BJ (cell line): ENCODE results near the gene SHC4. TPM values are rescaled to one million over a fixed set of nuclear protein-coding genes. Genes with fewer than 3 reads are reported as not detected.

ENCODE experiments used
- CTCF ChIA-PET: fragments of 350-600 bp; formaldehyde crosslinking; extraction: SDS; loops from one replicate; lab custom pipeline; 2021; ENCODE audit warnings: antibody characterized with exemption, inconsistent platforms; lab: Yijun Ruan, JAX
- POLR2A ChIA-PET: fragments of 300-600 bp; sonication (Branson Sonifier 250); formaldehyde crosslinking; extraction: SDS; loops from one replicate; lab custom pipeline; 2021; ENCODE audit warnings: antibody characterized with exemption; lab: Charles Lee
- DNase-seq: peaks from one replicate; pipeline ENCODE4 v3.0.0-alpha.2; 2011; ENCODE audit warnings: low read depth
- H3K27me3 ChIP-seq: 2 replicates; pipeline ENCODE4 v1.6.0; 2011; ENCODE audit warnings: low read length; ENCODE audit not compliant: control insufficient read depth, insufficient read depth
- H3K36me3 ChIP-seq: 2 replicates; pipeline ENCODE4 v1.5.1; 2011; ENCODE audit warnings: low read length; ENCODE audit not compliant: control insufficient read depth, insufficient read depth
- H3K4me3 ChIP-seq: 2 replicates; pipeline ENCODE4 v1.5.1; 2011; ENCODE audit warnings: low read depth, mild to moderate bottlenecking, control low read depth, low read length
- polyA plus RNA-seq: library from polyadenylated mRNA; depleted of rRNA; stranded (reverse); fragments of >200 nt; gene quantifications from 2 replicates; pipeline ENCODE4 v1.2.3, GENCODE V29; 2011
- TF ChIP-seq, protein P1 (sequence below): IDR thresholded peaks from 2 replicates; pipeline ENCODE4 v1.5.1; 2011; ENCODE audit warnings: low read depth, mild to moderate bottlenecking, control low read depth, inconsistent platforms, low read length, moderate library complexity; ENCODE audit not compliant: insufficient read depth

SHC4 gene
- polyA plus RNA-seq, 1 experiment: 0.74 TPM

DNA sequence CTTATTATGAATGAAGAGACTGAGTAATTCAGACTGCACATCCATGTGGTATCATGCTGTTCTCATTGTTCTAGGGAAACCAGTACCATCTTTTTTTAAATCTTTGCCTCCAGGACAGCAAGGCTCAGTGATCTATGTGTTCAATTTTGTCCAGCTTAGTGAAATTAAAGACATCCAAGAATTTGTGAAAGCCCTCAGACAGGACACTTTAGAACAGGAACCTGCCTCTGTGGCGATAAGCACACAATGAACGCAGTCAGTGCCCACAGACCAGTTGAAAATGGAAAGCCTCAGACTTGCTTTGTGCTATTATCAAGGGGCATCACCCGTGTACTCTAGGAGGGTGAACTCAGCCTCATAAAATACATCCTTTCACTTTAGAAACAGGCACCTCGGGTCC is 65.7 kb downstream of the SHC4 start:
- Histone ChIP-seq H3K27me3 (no peaks in the 10 kb centered on the region), H3K36me3 (no peaks in the 10 kb centered on the region), H3K4me3 (no peak overlapping the region)
- CTCF ChIA-PET: interaction anchor here (2.2 kb wide), 1 partner anchor 8 kb away, joined by 9 read pairs; no protein-coding TSS in a partner anchor
- no peak for DNase-seq
- TF ChIP-seq, protein P1, sequence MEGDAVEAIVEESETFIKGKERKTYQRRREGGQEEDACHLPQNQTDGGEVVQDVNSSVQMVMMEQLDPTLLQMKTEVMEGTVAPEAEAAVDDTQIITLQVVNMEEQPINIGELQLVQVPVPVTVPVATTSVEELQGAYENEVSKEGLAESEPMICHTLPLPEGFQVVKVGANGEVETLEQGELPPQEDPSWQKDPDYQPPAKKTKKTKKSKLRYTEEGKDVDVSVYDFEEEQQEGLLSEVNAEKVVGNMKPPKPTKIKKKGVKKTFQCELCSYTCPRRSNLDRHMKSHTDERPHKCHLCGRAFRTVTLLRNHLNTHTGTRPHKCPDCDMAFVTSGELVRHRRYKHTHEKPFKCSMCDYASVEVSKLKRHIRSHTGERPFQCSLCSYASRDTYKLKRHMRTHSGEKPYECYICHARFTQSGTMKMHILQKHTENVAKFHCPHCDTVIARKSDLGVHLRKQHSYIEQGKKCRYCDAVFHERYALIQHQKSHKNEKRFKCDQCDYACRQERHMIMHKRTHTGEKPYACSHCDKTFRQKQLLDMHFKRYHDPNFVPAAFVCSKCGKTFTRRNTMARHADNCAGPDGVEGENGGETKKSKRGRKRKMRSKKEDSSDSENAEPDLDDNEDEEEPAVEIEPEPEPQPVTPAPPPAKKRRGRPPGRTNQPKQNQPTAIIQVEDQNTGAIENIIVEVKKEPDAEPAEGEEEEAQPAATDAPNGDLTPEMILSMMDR: no peak
- POLR2A ChIA-PET: no interaction called here

DNA sequence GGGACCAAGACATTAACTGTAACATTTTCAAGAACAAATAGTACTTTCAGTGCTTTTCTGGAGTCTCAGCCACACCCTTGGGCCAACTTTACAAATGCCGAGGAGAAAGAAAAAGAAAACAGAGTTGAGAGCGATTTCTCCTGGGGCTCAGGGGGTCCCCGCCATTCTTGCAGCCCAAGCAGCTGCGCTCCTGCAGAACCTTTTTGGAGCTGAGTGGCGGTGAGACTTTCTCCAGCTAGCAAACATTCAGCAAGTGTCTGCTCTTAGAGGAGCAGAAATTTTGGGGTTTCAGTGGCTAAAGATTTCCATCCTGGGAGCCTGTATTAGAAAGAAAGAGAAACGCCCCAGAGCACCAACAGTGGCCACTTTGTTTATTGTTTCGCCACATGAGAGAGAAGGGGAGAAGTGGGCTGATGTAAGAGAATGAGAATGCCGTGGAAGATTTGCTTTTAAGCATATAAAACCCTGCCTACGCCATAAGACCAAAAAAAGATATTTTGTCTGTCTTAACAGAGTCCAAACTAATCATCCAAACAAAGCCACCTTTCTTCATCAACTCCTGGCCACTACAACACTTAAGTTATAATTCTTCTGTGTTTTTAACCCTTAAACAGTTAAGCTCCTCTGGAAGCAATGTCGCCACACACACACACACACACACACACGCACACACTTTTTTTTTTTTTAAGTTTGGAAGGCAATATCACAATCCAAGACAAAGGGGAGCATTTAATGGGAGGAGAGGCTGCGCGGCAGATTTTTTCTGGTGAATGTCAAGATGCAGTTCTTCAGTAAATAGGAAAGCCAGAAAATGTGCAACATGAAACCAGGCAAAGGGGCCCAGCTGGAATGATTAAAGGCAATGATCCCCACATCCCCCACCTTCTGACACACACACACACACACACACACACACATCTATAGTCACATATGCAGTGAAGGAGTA is 66.6 kb downstream of the SHC4 start:
- POLR2A ChIA-PET: no interaction called here
- TF ChIP-seq, protein P1: no peak
- Histone ChIP-seq H3K36me3 (no peaks in the 10 kb centered on the region), H3K27me3 (no peaks in the 10 kb centered on the region), H3K4me3 (peak overlapping the region; percentile 22)
- DNase-seq: no peak
- CTCF ChIA-PET: interaction anchor here (0.6 to 2.2 kb wide), 2 partner anchors 7 to 14 kb away, joined by 4 to 9 read pairs; no protein-coding TSS in a partner anchor

DNA sequence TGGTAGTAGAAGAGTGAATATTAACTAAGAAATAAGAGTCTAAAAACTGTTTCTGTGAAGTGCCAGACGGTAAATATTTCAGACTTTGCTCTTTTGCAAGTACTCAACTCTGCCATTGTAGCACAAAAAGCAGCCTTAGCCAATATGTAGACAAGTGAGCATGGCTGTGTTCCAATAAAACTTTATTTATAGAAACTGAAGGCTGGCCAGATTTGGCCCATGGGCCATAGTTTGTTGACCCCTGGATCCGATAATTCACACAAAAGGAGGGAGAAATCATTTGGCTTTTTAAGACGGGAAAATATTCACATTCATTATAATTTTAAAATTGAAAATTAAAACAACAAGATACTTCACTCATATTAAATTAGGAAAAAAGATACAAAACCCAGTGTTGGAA is 70.4 kb downstream of the SHC4 start:
- POLR2A ChIA-PET: no interaction called here
- Histone ChIP-seq H3K4me3 (no peak overlapping the region), H3K36me3 (no peaks in the 10 kb centered on the region), H3K27me3 (no peaks in the 10 kb centered on the region)
- no peak for DNase-seq
- TF ChIP-seq, protein P1: no peak
- CTCF ChIA-PET: interaction anchor here (1.5 kb wide), 1 partner anchor 82 kb away, joined by 5 read pairs; no protein-coding TSS in a partner anchor

DNA sequence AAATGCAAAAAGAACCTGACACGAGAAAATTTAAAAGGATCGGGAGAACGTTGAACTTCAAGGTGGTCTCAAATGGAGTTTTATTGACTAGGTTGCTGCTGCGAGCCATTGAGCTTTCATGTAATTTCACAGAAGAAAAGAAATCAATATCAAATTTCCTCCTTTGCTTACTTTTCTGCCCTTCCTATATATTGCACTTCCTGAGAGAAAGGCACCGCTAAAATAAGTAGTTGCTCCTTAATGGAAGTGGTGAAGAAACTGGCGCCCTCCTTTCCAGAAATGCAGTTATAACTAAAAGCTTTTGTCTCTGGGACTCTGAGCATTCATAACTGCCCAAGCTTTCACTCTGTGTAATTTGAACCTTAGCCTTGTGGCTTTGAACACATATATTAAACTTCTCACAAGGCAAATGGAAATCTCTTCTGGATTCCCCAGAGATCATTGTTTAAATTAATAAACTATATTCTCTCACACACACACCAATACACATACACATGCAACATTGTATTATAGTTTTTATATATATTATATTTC is 72.4 kb downstream of the SHC4 start:
- H3K4me3 ChIP-seq: no peak overlapping the region
- no peak for DNase-seq
- TF ChIP-seq, protein P1: no peak
- no peaks in the 10 kb centered on the region for H3K27me3 ChIP-seq
- ChIA-PET CTCF (interaction anchor here (1.1 kb wide), 1 partner anchor 84 kb away, joined by 3 read pairs; no protein-coding TSS in a partner anchor), POLR2A (no interaction called here)
- H3K36me3 ChIP-seq: no peaks in the 10 kb centered on the region

DNA sequence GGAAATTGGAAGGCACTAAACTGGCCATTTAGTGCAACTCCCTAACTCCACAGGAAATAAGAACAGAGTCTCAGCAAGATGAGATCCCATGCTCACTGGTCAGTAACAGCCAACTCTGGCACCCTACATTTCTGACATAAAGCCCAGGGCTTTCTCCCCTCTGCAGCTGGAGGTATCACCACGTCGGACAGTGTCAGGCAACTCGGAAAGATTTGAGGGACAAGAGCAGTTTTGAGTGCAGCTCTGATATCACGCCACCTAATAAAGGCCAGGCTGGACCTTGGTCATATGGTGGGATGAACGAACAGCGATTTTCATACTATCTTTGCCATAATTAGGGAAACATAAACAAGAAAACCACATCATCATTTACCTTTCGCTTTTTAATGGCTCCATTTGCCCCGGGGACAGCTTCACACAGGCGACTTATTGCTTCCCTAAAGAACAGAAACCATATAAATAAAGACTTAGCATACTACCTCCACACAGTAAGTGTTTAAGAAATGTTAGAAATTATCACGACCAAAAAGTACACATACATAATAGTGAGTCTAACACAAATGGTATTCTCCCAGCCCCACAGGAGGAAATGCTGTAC is 73.2 kb downstream of the SHC4 start:
- Histone ChIP-seq H3K36me3 (no peaks in the 10 kb centered on the region), H3K27me3 (no peaks in the 10 kb centered on the region), H3K4me3 (no peak overlapping the region)
- ChIA-PET POLR2A (no interaction called here), CTCF (interaction anchor here (0.9 to 2.2 kb wide), 3 partner anchors 8 to 75 kb away, joined by 3 to 9 read pairs (median 5); partner anchors contain the start of gene SHC4)
- TF ChIP-seq, protein P1: no peak
- DNase-seq: no peak
